Right renal cortex interstitium (tissue), 3 donors: ENCODE results near the gene RPL38. TPM values are rescaled to one million over a fixed set of nuclear protein-coding genes. Genes with fewer than 3 reads are reported as not detected.

ENCODE experiments used
- DNase-seq, 3 donors: peaks; one replicate each; pipeline ENCODE4 v3.0.0-alpha.2; 2013; ENCODE audit warnings: low read depth in 3 of 3, low spot score in 2 of 3
- polyA plus RNA-seq, 3 donors: library from polyadenylated mRNA; unstranded; fragments of 120-200 nt; gene quantifications; one replicate each; pipeline ENCODE4 v1.2.1, GENCODE V29; 2013; ENCODE audit not compliant: insufficient read length in 3 of 3

The RPL38 gene
- polyA plus RNA-seq, 3 donors, result 1,167 to 1,218 (median 1,204) TPM

- no peak for DNase-seq
These were observed 20.4 kb downstream of the RPL38 start for GRCh38 chr17:74223901-74224300.

DNA sequence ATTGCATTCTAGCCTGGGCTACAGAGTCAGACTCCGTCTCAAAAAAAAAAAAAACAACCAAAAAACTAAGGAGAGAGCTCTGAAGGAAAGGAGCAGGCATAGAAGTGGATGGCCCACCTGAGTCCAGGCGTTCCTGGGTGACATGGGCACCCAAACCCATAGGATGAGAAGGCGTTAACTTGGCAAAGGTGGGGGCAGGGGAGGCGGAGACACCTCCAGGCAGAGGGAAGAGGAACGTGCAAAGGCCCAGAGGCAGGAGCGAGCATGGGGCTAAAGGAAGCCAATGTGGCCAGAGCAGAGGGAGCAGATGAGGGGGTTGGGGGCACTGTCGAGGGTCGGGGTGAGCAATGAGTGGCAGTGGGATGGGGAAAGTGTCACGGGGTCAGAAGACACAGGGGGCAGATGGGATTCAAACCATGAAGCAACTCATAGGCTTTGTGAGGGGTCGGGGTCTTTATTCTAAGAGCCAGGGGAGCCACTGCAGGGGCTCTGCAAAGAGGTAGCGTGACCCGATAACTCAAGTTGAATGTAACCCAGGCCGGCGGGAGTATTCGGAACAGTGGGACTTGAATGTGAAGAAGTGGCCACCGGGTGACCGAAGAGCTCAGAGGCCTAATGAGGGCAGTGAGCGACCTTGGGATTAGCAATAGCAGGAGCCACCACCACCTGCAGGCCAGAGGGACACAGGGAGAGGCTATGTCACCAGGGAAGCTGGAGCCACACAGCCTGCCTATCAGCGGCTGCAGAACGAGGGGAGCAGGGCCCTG lies 21.7 kb downstream of the RPL38 start:
- no peak for DNase-seq

DNA sequence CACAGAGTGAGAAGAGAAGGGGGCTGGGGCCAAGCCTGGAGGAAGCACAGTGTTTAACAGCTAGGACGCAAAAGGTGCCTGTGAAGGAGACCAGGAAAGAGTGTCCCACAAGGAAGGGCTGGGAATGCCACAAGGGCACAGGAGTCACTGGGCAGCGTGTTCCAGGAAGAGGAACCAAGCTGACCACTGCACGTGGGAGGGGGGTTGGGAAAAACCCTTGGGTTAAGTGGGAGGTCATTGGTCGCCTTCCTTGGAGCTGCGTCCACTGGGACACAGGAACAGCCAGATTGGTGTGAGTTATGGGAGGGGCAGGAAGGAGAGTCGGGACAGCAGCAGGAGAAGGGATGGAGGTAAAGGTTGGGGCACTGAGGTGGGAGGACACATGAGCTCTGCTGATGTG lies 22.8 kb downstream of the RPL38 start:
- no peak for DNase-seq

GRCh38 chr17:74227271-74228080 lies 24.0 kb downstream of the RPL38 start:
- no peak for DNase-seq

DNA sequence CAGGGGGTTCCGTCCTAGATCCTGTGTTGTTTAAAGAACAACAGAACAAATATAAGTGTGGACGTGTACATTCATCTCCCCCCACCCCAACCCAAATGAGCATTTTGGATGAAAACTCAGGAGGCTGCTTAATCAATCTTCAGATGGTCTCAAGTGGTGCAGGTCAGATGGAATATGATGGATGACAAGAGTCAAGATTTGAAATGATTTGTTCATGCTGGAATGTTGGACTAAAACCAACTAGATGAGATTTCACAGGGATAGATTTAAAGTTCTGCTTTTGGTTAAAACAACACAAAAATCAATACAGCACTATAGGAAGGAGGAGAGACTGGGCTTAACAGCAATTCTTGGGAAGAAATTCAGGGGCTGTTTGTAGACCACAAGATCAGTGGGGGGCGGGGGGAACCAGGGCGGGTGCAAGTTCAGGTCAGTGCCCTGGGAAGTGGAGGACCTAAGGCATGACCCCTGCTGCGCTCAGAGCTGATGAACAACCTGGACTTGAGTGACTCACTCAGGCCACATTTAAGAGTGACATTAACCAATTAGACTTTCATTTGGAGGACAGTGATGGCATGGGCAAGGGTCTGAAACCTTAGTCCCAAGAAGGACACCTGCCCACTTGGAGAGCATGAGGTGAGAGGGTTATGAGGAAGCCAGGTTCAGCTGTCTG lies 25.0 kb downstream of the RPL38 start:
- DNase-seq, result no peak

DNA sequence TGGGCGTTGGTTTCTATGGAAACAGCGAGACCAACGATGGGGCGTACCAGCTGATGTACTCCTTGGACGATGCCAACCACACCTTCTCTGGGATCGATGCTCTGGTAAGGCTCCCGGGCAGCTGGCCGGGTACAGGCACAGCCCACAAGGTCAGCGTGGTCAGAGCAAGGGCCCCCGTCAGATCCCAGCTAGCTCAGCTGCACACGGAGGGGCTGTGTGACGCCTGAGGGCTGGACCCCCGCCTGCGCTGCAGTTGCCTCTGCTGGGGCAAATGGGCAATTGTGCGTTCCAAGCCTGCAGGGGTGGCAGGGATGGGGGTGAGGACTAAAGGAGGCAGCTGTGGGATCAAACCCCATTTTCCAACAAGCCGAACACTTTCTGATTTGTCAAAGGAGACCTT lies 27.4 kb downstream of the RPL38 start:
- DNase-seq, result no peak

GRCh38 chr17:74231928-74232907 lies 28.7 kb downstream of the RPL38 start:
- DNase-seq, result no peak

- no peak for DNase-seq
These were observed 30.5 kb downstream of the RPL38 start for GRCh38 chr17:74233937-74234336.

- no peak for DNase-seq
These were observed 31.0 kb downstream of the RPL38 start for GRCh38 chr17:74234486-74234885.

DNA sequence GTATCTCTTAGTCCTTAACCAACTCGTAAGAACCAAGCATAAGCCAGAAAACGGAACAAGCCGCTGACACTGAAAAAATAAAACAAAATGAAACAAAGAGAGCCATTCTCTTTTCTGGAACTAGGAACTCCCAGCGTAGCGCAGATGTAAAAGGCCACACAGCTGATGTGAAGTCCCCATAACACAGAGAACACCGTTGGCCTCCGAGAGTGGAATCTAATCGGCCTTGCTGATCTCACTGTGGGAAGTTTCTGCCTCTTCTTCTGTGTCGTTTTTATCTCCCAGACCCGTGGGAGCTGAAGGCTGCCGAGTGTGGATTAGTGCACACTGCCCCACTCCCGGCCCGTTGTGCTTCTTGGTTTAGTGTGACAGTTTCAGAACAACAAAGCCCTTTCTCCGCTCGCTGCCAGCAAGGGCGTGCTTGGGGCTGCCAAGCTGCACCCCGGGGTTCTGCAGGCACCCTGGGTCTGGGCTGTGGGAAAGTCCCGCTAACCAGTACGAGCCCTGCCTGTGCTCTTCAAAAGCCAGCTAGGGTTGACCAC lies 31.6 kb downstream of the RPL38 start:
- DNase-seq, result no peak

- no peak for DNase-seq
These were observed 32.5 kb downstream of the RPL38 start for GRCh38 chr17:74235911-74236371.

GRCh38 chr17:74237321-74237720 lies 33.8 kb downstream of the RPL38 start:
- no peak for DNase-seq

- no peak for DNase-seq
These were observed 35.7 kb downstream of the RPL38 start for GRCh38 chr17:74239172-74239571.

DNA sequence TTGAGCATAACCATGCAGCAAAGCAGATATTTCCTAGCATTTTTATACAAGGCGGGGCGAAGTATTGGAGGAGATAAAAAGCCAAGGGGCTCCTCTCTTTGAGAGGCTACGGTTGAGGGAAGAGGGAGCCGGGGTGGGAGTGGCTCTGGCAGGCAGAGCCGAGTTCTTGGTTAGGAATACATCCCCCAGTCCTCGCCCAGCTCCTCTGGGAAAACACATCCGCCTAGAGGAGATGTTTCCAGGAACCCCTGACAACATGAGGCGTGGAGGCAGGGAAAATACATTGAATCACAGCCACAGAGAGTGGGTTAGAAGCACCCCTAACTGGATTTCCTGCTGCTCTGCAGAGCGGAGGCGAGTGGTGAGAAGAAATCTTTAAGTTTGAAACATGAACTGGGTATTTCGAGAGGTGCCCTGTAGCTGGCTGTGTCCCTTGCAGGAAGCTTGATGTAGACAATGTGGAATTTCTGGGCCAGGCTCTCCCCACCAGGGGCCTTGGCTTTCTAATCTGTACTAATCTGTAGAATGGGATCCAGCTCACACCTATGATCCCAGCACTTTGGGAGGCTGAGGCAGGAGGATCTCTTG lies 37.2 kb downstream of the RPL38 start:
- DNase-seq, result peak in 2 of 3 donors; percentile 21 to 29

DNA sequence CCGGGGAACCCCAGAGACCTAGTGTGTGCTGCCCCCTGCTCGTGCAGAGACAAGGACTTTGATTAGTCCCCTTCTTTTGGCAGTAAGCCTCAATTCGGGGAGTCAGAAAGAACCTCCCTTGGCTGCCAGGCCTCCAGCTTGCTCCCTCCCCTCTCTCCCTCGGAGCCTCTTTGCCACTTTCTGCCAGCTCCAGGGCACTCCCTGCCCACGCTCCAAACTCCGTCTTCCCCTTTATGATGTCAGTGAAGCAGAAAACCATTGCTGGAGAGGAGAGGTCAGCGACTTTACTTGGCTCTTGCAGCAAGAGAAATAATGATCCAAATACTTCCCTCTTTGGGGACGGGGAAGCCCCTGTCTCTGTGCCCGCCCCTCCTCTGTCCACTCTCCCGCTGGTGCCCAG lies 38.0 kb downstream of the RPL38 start:
- DNase-seq, result no peak

GRCh38 chr17:74241847-74242246 lies 38.4 kb downstream of the RPL38 start:
- no peak for DNase-seq

- no peak for DNase-seq
These were observed 39.7 kb downstream of the RPL38 start for GRCh38 chr17:74243013-74243755.

DNA sequence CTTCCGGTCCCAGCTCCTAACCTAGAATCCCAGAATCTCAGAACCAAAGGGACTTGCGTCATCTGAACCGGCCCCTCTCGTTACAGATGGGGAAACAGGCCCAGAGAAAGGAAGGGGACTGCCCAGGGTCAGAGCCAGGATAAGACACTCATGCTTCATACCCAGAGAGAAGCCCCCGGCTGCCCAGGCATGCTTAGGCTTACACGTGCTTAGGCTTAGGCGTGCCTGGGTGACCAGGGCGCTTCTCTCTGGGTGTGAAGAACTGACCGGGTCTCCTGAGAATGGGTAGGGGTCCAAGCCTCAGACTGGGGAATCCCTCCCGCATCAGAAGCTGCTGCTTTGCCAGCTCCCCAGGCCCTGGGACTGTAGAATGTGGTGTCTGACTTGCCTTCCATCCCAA lies 40.6 kb downstream of the RPL38 start:
- DNase-seq, result no peak

DNA sequence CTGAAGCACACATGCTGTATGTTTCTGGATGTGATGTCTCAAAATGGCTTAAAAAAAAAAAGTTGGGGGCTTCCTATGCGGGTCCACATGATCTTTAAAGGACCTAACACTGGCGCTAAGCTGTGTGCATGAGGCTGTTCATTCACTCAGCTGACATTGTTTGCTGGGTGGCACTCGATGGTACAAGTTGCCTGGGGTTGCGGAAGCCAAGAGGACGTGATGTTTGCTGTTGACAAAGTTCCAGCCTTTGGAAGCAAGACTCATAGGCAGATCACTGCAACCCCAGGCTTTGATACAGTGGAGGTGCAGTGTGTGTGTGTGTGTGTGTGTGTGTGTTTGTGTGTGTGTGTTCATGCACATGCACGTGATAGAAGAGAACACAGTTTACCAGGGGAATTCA lies 41.1 kb downstream of the RPL38 start:
- no peak for DNase-seq
